ENCODE data around the gene SERTAD3.

DNA sequence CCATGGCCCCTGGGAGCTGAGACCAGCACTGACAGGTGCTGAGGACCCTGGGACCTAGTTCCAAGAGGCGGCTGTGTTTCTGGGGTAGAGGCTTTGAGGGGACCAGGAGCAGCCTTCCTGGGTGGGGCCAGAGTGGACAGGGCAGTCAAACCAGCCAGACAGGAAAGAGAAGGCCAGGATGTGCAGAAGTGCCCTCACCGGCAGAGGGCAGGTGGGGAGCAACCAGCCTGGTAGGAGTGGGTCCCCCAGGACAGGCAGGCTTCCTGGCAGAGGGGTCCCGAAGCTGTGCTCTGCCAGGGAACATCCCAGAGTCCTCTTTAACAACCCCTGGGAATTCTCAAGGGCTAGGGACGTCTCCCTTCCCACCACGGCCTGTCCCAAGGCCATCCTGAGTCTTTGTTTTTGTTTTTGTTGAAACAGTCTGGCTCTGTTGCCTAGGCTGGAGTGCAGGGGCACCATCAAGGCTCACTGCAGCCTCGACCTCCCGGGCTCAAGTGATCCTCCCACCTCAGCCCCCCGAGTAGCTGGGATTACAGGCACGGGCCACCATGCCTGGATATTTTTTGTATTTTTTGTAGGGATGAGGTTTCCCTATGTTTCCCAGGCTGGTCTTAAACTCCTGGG is 51.1 kb downstream of the SERTAD3 start:
- TF ChIP-seq, protein P1, sequence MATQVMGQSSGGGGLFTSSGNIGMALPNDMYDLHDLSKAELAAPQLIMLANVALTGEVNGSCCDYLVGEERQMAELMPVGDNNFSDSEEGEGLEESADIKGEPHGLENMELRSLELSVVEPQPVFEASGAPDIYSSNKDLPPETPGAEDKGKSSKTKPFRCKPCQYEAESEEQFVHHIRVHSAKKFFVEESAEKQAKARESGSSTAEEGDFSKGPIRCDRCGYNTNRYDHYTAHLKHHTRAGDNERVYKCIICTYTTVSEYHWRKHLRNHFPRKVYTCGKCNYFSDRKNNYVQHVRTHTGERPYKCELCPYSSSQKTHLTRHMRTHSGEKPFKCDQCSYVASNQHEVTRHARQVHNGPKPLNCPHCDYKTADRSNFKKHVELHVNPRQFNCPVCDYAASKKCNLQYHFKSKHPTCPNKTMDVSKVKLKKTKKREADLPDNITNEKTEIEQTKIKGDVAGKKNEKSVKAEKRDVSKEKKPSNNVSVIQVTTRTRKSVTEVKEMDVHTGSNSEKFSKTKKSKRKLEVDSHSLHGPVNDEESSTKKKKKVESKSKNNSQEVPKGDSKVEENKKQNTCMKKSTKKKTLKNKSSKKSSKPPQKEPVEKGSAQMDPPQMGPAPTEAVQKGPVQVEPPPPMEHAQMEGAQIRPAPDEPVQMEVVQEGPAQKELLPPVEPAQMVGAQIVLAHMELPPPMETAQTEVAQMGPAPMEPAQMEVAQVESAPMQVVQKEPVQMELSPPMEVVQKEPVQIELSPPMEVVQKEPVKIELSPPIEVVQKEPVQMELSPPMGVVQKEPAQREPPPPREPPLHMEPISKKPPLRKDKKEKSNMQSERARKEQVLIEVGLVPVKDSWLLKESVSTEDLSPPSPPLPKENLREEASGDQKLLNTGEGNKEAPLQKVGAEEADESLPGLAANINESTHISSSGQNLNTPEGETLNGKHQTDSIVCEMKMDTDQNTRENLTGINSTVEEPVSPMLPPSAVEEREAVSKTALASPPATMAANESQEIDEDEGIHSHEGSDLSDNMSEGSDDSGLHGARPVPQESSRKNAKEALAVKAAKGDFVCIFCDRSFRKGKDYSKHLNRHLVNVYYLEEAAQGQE (IDR thresholded peaks at IDR 0.05; ENCODE audit: insufficient read depth in 1 of 2, low read depth in 2 of 2, low read length in 2 of 2): no peak
- no peak for TF ChIP-seq TAF1 (IDR thresholded peaks at IDR 0.05; ENCODE audit: borderline replicate concordance, insufficient read depth, low read length)

Data from PFSK-1 (cell line).